BJ (cell line): ENCODE data around the gene CDKN2D. TPM values are rescaled to one million over a fixed set of nuclear protein-coding genes. Genes with fewer than 3 reads are reported as not detected.
"Not testable (repeated sequence)": the region's sequence is repeated elsewhere in the genome, so short reads cannot be mapped to it uniquely, and the experiment has no call there.

Source experiments
- CTCF ChIA-PET: fragments of 350-600 bp; formaldehyde crosslinking; extraction: SDS; loops from one replicate; lab custom pipeline; 2021; ENCODE audit warnings: antibody characterized with exemption, inconsistent platforms; lab: Yijun Ruan, JAX
- POLR2A ChIA-PET: fragments of 300-600 bp; sonication (Branson Sonifier 250); formaldehyde crosslinking; extraction: SDS; loops from one replicate; lab custom pipeline; 2021; ENCODE audit warnings: antibody characterized with exemption; lab: Charles Lee
- DNase-seq: peaks from one replicate; pipeline ENCODE4 v3.0.0-alpha.2; 2011; ENCODE audit warnings: low read depth
- H3K27me3 ChIP-seq: 2 replicates; pipeline ENCODE4 v1.6.0; 2011; ENCODE audit warnings: low read length; ENCODE audit not compliant: control insufficient read depth, insufficient read depth
- H3K36me3 ChIP-seq: 2 replicates; pipeline ENCODE4 v1.5.1; 2011; ENCODE audit warnings: low read length; ENCODE audit not compliant: control insufficient read depth, insufficient read depth
- H3K4me3 ChIP-seq: 2 replicates; pipeline ENCODE4 v1.5.1; 2011; ENCODE audit warnings: low read depth, mild to moderate bottlenecking, control low read depth, low read length
- polyA plus RNA-seq: library from polyadenylated mRNA; depleted of rRNA; stranded (reverse); fragments of >200 nt; gene quantifications from 2 replicates; pipeline ENCODE4 v1.2.3, GENCODE V29; 2011
- TF ChIP-seq, protein P1 (sequence below): IDR thresholded peaks from 2 replicates; pipeline ENCODE4 v1.5.1; 2011; ENCODE audit warnings: low read depth, mild to moderate bottlenecking, control low read depth, inconsistent platforms, low read length, moderate library complexity; ENCODE audit not compliant: insufficient read depth

Gene CDKN2D
- polyA plus RNA-seq, 1 experiment, result 15.5 TPM

DNA sequence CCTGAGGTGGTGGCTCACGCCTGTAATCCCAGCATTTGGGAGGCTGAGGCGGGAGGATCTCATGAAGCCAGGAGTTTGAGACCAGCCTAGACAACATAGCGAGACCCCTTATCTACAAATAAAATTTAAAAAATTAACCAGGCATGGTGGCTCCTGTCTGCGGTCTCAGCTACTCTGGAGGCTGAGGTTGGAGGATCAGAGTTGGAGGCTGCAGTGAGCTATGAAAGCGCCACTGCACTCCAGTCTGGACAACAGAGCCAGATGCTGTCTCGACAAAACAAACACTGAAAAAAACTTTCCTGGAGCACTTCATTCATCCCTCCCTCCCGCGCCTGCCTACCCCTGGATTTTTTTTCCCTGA, 25.7 kb downstream of the CDKN2D start:
- no peak for DNase-seq
- CTCF ChIA-PET, result interaction anchor here (1.8 to 3.4 kb wide), 6 partner anchors 9 to 59 kb away, joined by 7 to 21 read pairs (median 10); partner anchors contain the start of gene KRI1
- POLR2A ChIA-PET, result no interaction called here
- H3K4me3 ChIP-seq, result no peak overlapping the region; the same call in 1 of the 2 replicates
- peaks cover under 1% of the 10 kb centered on the region for H3K27me3 ChIP-seq
- TF ChIP-seq, protein P1, sequence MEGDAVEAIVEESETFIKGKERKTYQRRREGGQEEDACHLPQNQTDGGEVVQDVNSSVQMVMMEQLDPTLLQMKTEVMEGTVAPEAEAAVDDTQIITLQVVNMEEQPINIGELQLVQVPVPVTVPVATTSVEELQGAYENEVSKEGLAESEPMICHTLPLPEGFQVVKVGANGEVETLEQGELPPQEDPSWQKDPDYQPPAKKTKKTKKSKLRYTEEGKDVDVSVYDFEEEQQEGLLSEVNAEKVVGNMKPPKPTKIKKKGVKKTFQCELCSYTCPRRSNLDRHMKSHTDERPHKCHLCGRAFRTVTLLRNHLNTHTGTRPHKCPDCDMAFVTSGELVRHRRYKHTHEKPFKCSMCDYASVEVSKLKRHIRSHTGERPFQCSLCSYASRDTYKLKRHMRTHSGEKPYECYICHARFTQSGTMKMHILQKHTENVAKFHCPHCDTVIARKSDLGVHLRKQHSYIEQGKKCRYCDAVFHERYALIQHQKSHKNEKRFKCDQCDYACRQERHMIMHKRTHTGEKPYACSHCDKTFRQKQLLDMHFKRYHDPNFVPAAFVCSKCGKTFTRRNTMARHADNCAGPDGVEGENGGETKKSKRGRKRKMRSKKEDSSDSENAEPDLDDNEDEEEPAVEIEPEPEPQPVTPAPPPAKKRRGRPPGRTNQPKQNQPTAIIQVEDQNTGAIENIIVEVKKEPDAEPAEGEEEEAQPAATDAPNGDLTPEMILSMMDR, result no peak
- H3K36me3 ChIP-seq, result peaks cover 3% of the 10 kb centered on the region

DNA sequence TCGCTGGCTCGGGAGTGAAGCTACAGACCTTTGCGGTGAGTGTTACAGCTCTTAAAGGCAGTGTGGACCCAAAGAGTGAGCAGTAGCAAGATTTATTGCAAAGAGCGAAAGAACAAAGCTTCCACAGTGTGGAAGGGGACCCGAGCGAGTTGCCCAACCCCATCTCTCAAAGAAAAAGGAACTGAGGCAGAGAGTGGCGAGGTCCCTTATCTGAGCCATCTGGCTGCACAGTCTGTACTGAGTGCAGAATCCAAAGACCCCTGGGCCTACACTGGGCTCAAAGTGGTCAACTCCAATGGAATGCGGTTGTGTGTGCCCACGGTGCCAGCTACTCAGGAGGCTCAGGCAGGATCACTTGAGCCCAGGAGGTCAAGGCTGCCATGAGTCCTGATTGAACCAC, 29.8 kb downstream of the CDKN2D start:
- CTCF ChIA-PET, POLR2A ChIA-PET, H3K27me3 ChIP-seq, H3K36me3 ChIP-seq, DNase-seq, H3K4me3 ChIP-seq: not testable (repeated sequence)

- peaks cover 2% of the 10 kb centered on the region for H3K27me3 ChIP-seq
- no peaks in the 10 kb centered on the region for H3K36me3 ChIP-seq
- no peak for DNase-seq
- TF ChIP-seq, protein P1, result no peak
- ChIA-PET POLR2A (no interaction called here), CTCF (no interaction called here)
- no peak overlapping the region for H3K4me3 ChIP-seq
Measured at GRCh38 chr19:10538204-10538983, 30.4 kb downstream of the CDKN2D start.

GRCh38 chr19:10537668-10538067, 31.1 kb downstream of the CDKN2D start:
- H3K4me3 ChIP-seq, result no peak overlapping the region
- H3K36me3 ChIP-seq, result no peaks in the 10 kb centered on the region
- TF ChIP-seq, protein P1, result no peak
- ChIA-PET CTCF (interaction anchor here (1.4 kb wide), 1 partner anchor 28 kb away, joined by 3 read pairs; no protein-coding TSS in a partner anchor), POLR2A (interaction anchor here (0.6 kb wide), 1 partner anchor 351 kb away, joined by 7 read pairs; no protein-coding TSS in a partner anchor)
- peaks cover 2% of the 10 kb centered on the region for H3K27me3 ChIP-seq
- no peak for DNase-seq

DNA sequence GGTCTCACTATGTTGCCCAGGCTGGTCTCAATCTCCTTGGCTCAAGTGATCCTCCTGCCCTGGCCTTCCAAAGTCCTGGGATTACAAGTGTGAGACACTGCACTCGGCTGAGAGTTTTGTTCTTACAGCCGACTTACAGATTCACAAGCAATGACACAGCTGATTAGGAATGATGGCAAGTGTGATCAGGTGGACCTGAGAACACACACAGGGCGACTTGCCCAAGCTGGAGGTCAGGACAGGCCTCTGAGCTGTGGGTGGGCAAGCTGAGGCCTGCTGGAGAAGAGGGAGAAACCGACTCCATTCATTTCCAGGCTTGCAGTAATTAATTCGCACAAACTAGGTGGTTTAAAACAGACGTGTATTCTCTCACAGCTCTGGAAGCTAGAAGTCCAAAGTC, 33.2 kb downstream of the CDKN2D start:
- Histone ChIP-seq H3K36me3 (no peaks in the 10 kb centered on the region), H3K4me3 (no peak overlapping the region), H3K27me3 (peaks cover 2% of the 10 kb centered on the region)
- ChIA-PET POLR2A (no interaction called here), CTCF (interaction anchor here (1.0 to 1.3 kb wide), 2 partner anchors 9 to 36 kb away, joined by 3 to 5 read pairs; no protein-coding TSS in a partner anchor)
- TF ChIP-seq, protein P1, result no peak
- no peak for DNase-seq
